ENCODE data around the gene TBC1D8B. TPM values are rescaled to one million over a fixed set of nuclear protein-coding genes. Genes with fewer than 3 reads are reported as not detected.
"Not testable (repeated sequence)": the region's sequence is repeated elsewhere in the genome, so short reads cannot be mapped to it uniquely, and the experiment has no call there.

TBC1D8B gene
- total RNA-seq = 10 to 100 TPM in 1 of 4 donors, 1 to 10 TPM in 3; 3.7 to 13.5 (median 7.1) TPM

- TF ChIP-seq EP300 (IDR thresholded peaks at IDR 0.05; ENCODE audit: low read depth) (no peak), POLR2A (IDR thresholded peaks at IDR 0.05) (peak; percentile 59), POLR2AphosphoS5 (IDR thresholded peaks at IDR 0.05) (peak; percentile 54 to 71 (median 62)), CTCF (IDR thresholded peaks at IDR 0.05) (no peak)
- Histone ChIP-seq H3K27ac (peak within 1 kb of the TSS; percentile 50 to 80 (median 69)), H3K4me3 (peak within 1 kb of the TSS; percentile 48 to 70 (median 54)), H3K27me3 (no peaks in the 10 kb centered on the region), H3K36me3 (no peaks in the 10 kb centered on the region), H3K9me3 (no peaks in the 10 kb centered on the region), H3K4me1 (peaks cover 0 to 6% (median 0%) of the 10 kb centered on the region in 4 donors)
- in situ Hi-C loops (cut with MboI; ENCODE audit: low pct_ligation_motif_present in 1 of 4, low pct_unique_long_range_greater_than_20kb in 1 of 4, low sequenced_read_pairs in 3 of 4) (no loop called here), intact Hi-C loops (cut with DNase I; ENCODE audit: low total_unique reads) (no loop called here)
- DNase-seq = peak; percentile 80
- WGBS, 2 donors (ENCODE audit: low coverage in 1 of 2) = 45% methylated on average over 36 of the region's 36 CpGs; no CpG with 5 or more reads in 1 of the 2 donors
Observed at GRCh38 chrX:106802388-106803275, at the start of gene TBC1D8B. TBC1D8B (plus strand) TSS chrX:106802673; CDS start chrX:106802854, 181 bp downstream.

GRCh38 chrX:106769288-106769687 lies 33.2 kb upstream of the TBC1D8B start:
- H3K27me3 ChIP-seq; H3K27ac ChIP-seq; H3K4me3 ChIP-seq; H3K9me3 ChIP-seq; H3K36me3 ChIP-seq; H3K4me1 ChIP-seq; intact Hi-C loops (cut with DNase I; ENCODE audit: low total_unique reads); in situ Hi-C loops (cut with MboI; ENCODE audit: low pct_ligation_motif_present in 1 of 4, low pct_unique_long_range_greater_than_20kb in 1 of 4, low sequenced_read_pairs in 3 of 4); DNase-seq: not testable (repeated sequence)
- 65% methylated on average over 1 of the region's 1 CpG; no CpG with 5 or more reads in 1 of the 2 donors for WGBS, 2 donors (ENCODE audit: low coverage in 1 of 2)

- no peaks in the 10 kb centered on the region for H3K36me3 ChIP-seq
- H3K9me3 ChIP-seq = no peaks in the 10 kb centered on the region
- H3K27ac ChIP-seq = no peak overlapping the region
- H3K4me1 ChIP-seq = no peaks in the 10 kb centered on the region
- intact Hi-C loops (cut with DNase I; ENCODE audit: low total_unique reads) (no loop called here), in situ Hi-C loops (cut with MboI; ENCODE audit: low pct_ligation_motif_present in 1 of 4, low pct_unique_long_range_greater_than_20kb in 1 of 4, low sequenced_read_pairs in 3 of 4) (loop anchor here in 3 of 4 donors (25.0 kb wide), 1 partner anchor 288 kb away; no protein-coding TSS in a partner anchor)
- 59% methylated on average over 2 of the region's 2 CpGs; no CpG with 5 or more reads in 1 of the 2 donors for WGBS, 2 donors (ENCODE audit: low coverage in 1 of 2)
- H3K27me3 ChIP-seq = no peaks in the 10 kb centered on the region
- no peak for TF ChIP-seq POLR2AphosphoS5 (IDR thresholded peaks at IDR 0.05)
- no peak for TF ChIP-seq POLR2A (IDR thresholded peaks at IDR 0.05)
- no peak for TF ChIP-seq CTCF (IDR thresholded peaks at IDR 0.05)
- no peak for TF ChIP-seq EP300 (IDR thresholded peaks at IDR 0.05; ENCODE audit: low read depth)
- no peak for DNase-seq
- no peak overlapping the region for H3K4me3 ChIP-seq
Observed at GRCh38 chrX:106774981-106775380, 27.5 kb upstream of the TBC1D8B start.

DNA sequence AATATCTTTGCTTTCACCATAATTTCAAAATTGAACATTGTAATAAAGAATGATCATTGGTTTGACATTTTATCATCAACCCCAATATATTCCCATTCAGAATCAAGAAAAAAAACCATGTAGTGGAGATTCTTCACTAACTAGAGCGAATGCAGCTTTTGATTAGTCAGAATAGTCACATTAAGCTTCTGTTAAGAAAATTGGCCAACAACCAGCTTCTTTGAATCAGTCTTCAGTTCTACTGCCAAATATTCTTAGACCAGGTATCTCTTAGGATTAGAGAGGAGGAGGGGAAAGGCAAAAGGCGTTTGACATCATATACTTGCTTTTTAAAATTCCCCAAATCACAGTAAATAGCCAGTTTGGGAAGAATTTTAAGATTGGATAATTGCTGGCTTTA lies 22.2 kb upstream of the TBC1D8B start:
- intact Hi-C loops (cut with DNase I; ENCODE audit: low total_unique reads) = no loop called here
- H3K4me3 ChIP-seq = no peak overlapping the region
- WGBS, 2 donors (ENCODE audit: low coverage in 1 of 2) = 38 to 80% methylated on average over 1 to 2 of the region's 2 CpGs
- no peaks in the 10 kb centered on the region for H3K4me1 ChIP-seq
- in situ Hi-C loops (cut with MboI; ENCODE audit: low pct_ligation_motif_present in 1 of 4, low pct_unique_long_range_greater_than_20kb in 1 of 4, low sequenced_read_pairs in 3 of 4) = loop anchor here in 3 of 4 donors (25.0 kb wide), 1 partner anchor 293 kb away; no protein-coding TSS in a partner anchor
- TF ChIP-seq POLR2A (IDR thresholded peaks at IDR 0.05) (no peak), EP300 (IDR thresholded peaks at IDR 0.05; ENCODE audit: low read depth) (no peak), CTCF (IDR thresholded peaks at IDR 0.05) (no peak), POLR2AphosphoS5 (IDR thresholded peaks at IDR 0.05) (no peak)
- DNase-seq = no peak
- H3K36me3 ChIP-seq = no peaks in the 10 kb centered on the region
- peak overlapping the region in 1 of 4 donors; percentile 16 for H3K27ac ChIP-seq
- no peaks in the 10 kb centered on the region for H3K9me3 ChIP-seq
- no peaks in the 10 kb centered on the region for H3K27me3 ChIP-seq
